ENCODE results near the gene MACROH2A1.

Gene MACROH2A1

DNA sequence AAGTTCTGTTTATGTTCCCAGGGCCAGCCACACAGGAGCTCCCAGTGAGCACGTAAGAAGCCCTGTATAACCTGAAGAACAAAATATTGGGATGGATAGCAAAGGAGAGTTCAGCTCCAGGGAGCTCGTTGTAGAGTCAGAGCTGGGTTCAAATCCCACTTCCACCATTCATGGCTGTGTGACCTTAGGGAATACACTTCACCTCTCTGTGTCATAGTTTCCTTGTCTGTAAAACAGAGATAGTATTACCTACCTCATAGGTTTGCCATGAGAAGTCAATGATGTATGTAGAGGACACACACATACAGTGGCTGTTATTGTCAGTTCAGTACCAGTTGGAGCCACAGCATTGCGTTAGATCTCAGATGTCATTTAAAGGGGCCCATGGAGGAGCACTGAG, 67.4 kb downstream of the MACROH2A1 start:
- no peak for DNase-seq (ENCODE audit: low read depth)

- no peak for DNase-seq (ENCODE audit: low read depth)
These were observed 68.3 kb downstream of the MACROH2A1 start for GRCh38 chr5:135330798-135331096.

- DNase-seq (ENCODE audit: low read depth), result no peak
These were observed 68.9 kb downstream of the MACROH2A1 start for GRCh38 chr5:135329913-135330797.

DNA sequence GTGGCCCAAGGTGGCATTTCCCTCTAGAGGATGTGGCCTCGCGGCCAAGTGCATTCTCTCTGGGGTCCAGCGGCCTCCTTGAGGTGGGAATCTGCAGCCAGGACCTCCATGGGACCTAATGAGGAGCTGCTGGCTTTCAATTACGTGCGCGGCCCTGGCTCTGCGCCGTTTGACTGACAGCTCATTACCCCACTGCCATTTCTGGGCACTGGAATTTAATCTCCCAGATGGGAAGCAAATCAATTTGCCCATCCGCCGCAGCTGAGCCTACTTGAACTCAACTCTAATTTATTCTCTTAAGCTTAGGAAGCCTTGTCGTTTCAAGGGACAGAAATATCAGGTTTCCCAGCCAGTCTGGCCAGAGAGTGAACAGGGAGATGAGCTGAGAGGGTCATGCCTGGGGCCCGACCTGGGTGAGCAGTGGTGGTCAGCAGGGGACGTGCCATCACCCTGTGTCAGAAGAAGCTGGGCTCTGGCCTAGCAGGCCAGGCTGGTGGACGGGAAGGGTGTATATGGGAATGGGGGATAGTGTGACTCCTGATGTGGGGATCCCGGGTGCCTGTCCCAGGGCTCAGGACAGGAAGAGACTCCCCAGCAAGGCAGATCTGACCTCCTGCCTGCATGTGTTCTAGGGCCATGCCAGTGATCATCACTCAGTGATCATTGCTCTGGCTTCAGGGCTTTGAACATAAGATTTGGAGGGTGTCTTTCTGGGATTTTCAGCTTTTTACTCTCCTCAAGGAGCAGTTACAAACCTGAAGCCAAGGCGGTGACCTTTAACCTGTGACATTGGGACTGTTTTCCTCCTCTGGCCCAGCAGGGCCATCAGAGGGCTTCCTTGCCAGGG, 69.7 kb downstream of the MACROH2A1 start:
- DNase-seq (ENCODE audit: low read depth), result no peak

- no peak for DNase-seq (ENCODE audit: low read depth)
These were observed 70.8 kb downstream of the MACROH2A1 start for GRCh38 chr5:135328128-135328687.

- DNase-seq (ENCODE audit: low read depth), result no peak
These were observed 71.5 kb downstream of the MACROH2A1 start for GRCh38 chr5:135327429-135328127.

GRCh38 chr5:135326296-135327254, 72.5 kb downstream of the MACROH2A1 start:
- DNase-seq (ENCODE audit: low read depth), result no peak

GRCh38 chr5:135324897-135325650, 74.0 kb downstream of the MACROH2A1 start:
- peak; percentile 15 for DNase-seq (ENCODE audit: low read depth)

DNA sequence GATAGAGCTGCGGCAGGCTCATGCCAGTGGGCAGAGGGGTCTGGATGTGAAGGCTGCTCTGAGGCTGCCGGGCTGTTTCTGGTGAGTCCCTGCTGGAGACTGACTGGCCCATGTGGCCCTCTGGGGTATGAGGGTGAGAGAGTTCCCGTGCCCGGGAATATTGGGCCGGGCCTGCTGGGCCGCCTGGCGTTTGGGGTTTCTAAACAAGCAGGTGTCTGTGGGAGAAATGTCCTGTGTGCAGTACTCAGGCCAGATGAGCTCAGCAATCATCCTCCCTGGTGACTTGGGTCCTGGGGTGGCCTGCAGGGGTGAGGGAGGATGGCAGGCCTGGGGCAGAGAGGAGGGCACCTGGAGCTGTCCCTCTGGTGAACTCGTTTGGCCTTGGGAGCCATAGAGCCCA, 74.9 kb downstream of the MACROH2A1 start:
- DNase-seq (ENCODE audit: low read depth), result no peak

GRCh38 chr5:135323701-135324132, 75.3 kb downstream of the MACROH2A1 start:
- DNase-seq (ENCODE audit: low read depth), result no peak

GRCh38 chr5:135323227-135323626, 75.8 kb downstream of the MACROH2A1 start:
- DNase-seq (ENCODE audit: low read depth), result no peak

DNA sequence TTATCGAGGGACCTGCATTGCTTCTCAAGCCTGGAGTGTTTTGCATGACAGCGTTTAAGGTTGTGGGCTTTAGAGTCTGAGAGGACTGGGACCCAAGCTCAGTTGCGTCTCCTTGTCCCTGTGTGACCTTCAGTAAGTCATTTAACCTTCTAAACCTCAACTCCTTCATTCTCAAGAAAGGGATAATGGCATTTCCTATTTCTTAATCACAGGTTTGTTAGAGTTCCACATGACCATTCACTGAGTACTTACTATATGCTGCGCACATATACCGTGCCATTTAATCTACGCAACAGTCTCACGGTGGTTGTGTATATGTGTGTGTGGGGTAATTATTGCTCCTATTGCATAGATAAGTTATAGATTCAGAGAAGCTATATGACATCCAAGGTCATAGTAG, 76.3 kb downstream of the MACROH2A1 start:
- no peak for DNase-seq (ENCODE audit: low read depth)

DNA sequence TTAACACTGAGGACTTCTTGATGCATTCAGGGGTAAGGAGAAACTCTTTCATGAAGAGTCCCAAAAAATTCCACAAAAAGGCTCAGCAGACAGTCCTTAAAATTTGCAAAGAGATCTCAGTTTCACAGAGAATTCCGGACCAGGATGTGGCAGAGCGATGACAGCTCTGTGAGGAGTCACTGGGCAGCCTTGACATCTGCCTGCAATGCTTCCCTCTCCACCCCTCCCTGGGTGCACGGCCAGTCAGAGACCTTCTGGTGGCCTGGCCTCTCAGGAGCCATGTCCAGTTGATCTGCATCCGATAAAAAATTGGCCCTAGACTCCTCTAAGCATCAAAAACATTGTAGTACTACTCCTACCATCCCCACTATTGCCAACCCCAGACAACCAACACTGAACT, 76.8 kb downstream of the MACROH2A1 start:
- no peak for DNase-seq (ENCODE audit: low read depth)

GRCh38 chr5:135320718-135321484, 78.1 kb downstream of the MACROH2A1 start:
- no peak for DNase-seq (ENCODE audit: low read depth)

- DNase-seq (ENCODE audit: low read depth), result no peak
These were observed 79.0 kb downstream of the MACROH2A1 start for GRCh38 chr5:135319928-135320606.

- DNase-seq (ENCODE audit: low read depth), result no peak
These were observed 79.6 kb downstream of the MACROH2A1 start for GRCh38 chr5:135319458-135319857.

- DNase-seq (ENCODE audit: low read depth), result no peak
These were observed 80.1 kb downstream of the MACROH2A1 start for GRCh38 chr5:135318924-135319323.

- no peak for DNase-seq (ENCODE audit: low read depth)
These were observed 81.0 kb downstream of the MACROH2A1 start for GRCh38 chr5:135318037-135318436.

DNA sequence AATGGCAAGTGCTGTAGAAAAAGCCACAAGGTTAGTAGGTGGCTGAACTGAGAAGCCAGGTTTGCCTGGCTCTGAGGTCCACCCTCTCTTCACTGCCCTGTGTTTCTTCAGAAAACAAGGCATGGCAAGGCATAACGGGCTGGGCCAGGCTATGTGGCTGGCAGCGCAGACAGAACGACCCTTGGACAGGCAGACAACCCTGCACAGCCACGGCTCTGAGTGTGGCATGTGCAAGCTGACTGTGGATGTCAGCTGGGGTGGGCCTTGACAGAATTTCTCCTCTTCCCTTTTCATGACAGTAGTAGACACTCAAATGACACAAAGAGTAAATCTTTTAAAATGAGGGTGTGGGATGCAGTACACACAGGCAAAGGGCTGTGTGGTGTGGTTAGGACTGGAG, 81.7 kb downstream of the MACROH2A1 start:
- DNase-seq (ENCODE audit: low read depth), result no peak
